Measurements from ENCODE around the gene TCN1. TPM values are rescaled to one million over a fixed set of nuclear protein-coding genes. Genes with fewer than 3 reads are reported as not detected.
"Not testable (repeated sequence)": the region's sequence is repeated elsewhere in the genome, so short reads cannot be mapped to it uniquely, and the experiment has no call there.

Gene TCN1
- total and polyA plus RNA-seq, 12 donors: 0.18 to 1.2 (median 0.32) TPM; not detected in 9

DNA sequence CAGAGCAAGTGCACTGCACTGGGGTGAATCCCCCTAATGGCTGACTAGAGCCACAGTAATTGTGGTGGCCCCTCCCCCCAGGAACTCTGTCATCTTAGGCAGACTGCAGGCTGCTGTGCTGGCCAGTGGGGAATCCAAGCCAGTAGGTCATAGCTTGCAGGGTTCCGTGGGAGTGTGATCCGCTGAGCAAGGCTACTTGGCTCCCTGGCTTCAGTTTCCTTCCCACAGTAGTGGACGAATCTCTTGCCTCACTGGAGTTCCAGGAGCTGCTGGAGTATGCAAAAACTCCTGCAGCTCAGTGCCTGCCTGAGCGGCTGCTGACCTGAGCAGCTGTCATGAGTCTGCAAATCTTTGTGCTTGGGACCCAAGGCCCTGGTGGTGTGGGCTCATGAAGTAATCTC lies 25.5 kb upstream of the TCN1 start:
- 34 to 36% methylated on average over 4 of the region's 4 CpGs for WGBS, 2 donors
- ATAC-seq: peak in 3 of 8 donors; percentile 39 to 76 (median 45)
- no peaks in the 10 kb centered on the region for H3K4me1 ChIP-seq

DNA sequence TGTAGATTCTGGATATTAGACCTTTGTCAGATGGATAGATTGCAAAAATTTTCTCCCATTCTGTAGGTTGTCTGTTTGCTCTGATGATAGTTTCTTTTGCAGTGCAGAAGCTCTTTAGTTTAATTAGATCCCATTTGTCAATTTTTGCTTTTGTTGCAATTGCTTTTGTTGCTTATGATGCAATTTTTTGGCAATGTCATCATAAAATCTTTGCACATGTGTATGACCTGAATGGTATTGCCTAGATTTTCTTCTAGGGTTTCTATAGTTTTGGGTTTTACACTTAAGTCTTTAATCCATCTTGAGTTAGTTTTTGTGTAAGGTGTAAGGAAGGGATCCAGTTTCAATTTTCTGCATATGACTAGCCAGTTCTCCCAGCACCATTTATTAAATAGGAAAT lies 20.9 kb upstream of the TCN1 start:
- H3K4me3 ChIP-seq; H3K27ac ChIP-seq; DNase-seq; ATAC-seq; H3K4me1 ChIP-seq; intact Hi-C loops (cut with DNase I); H3K36me3 ChIP-seq; H3K27me3 ChIP-seq: not testable (repeated sequence)
- peaks cover 0 to 57% (median 32%) of the 10 kb centered on the region in 11 donors for H3K9me3 ChIP-seq

More for the DNA sequence above, 25.5 kb upstream of the TCN1 start:
- TF ChIP-seq, protein P1, sequence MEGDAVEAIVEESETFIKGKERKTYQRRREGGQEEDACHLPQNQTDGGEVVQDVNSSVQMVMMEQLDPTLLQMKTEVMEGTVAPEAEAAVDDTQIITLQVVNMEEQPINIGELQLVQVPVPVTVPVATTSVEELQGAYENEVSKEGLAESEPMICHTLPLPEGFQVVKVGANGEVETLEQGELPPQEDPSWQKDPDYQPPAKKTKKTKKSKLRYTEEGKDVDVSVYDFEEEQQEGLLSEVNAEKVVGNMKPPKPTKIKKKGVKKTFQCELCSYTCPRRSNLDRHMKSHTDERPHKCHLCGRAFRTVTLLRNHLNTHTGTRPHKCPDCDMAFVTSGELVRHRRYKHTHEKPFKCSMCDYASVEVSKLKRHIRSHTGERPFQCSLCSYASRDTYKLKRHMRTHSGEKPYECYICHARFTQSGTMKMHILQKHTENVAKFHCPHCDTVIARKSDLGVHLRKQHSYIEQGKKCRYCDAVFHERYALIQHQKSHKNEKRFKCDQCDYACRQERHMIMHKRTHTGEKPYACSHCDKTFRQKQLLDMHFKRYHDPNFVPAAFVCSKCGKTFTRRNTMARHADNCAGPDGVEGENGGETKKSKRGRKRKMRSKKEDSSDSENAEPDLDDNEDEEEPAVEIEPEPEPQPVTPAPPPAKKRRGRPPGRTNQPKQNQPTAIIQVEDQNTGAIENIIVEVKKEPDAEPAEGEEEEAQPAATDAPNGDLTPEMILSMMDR (IDR thresholded peaks at IDR 0.05): no peak
- Histone ChIP-seq H3K27me3 (peaks cover 0 to 3% (median 0%) of the 10 kb centered on the region in 7 donors), H3K27ac (no peak overlapping the region), H3K9me3 (peaks cover 0 to 43% (median 32%) of the 10 kb centered on the region in 11 donors), H3K4me3 (no peak overlapping the region), H3K36me3 (no peaks in the 10 kb centered on the region)
- intact Hi-C loops (cut with DNase I): loop anchor here in 1 of 10 donors (10.0 kb wide), 1 partner anchor 67 kb away; no protein-coding TSS in a partner anchor
- DNase-seq: peak; percentile 11 to 29

DNA sequence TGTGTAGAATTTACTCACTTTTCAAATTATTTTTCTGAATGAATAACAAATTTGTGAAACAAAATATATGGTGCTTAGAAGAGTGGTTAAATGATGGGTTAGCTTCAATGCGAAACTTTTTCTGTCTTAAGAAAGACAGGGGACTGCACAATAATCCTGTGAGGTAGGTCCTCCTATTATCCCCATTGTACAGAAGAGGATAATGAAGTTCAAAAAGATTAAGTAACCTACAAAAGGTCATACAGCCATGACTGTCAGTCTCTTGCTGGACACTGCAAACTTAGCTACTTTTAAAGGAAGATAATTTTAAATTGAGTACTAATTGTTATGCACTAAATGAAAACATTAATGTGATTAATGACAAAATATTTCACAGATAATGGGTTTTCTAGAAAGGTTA lies 17.3 kb upstream of the TCN1 start:
- no peak overlapping the region for H3K27ac ChIP-seq
- no peaks in the 10 kb centered on the region for H3K4me1 ChIP-seq
- no peak overlapping the region for H3K4me3 ChIP-seq
- peaks cover 0 to 36% (median 13%) of the 10 kb centered on the region in 11 donors for H3K9me3 ChIP-seq
- no peaks in the 10 kb centered on the region for H3K27me3 ChIP-seq
- DNase-seq (no peak), ATAC-seq (no peak)
- H3K36me3 ChIP-seq: no peaks in the 10 kb centered on the region
- TF ChIP-seq, protein P1 (IDR thresholded peaks at IDR 0.05): no peak
- WGBS, 2 donors: 94 to 96% methylated on average over 1 of the region's 1 CpG
- intact Hi-C loops (cut with DNase I): no loop called here

DNA sequence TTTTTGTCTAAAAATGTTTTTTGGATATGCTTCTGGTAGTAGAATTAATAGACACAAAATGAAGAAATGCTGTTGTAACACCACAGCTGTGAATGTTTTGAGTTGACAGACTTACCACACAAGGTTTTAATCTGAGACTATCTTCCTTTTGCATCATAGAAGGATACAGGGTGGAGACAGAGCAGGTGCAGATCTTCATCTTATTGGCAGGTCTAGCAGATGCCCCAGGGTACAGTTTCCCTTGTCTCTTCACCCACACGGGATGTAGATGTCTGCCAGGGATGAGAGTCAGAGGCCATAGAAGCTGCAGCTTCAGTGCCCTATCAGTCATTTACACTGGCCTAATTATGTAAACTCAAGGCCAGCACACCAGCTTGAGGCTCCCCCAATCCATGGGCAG lies 13.3 kb upstream of the TCN1 start:
- TF ChIP-seq, protein P1 (IDR thresholded peaks at IDR 0.05): no peak
- Histone ChIP-seq H3K4me3 (no peak overlapping the region), H3K36me3 (no peaks in the 10 kb centered on the region), H3K27me3 (no peaks in the 10 kb centered on the region), H3K4me1 (no peaks in the 10 kb centered on the region), H3K27ac (no peak overlapping the region), H3K9me3 (no peaks in the 10 kb centered on the region)
- WGBS, 2 donors: 60 to 78% methylated on average over 1 of the region's 1 CpG
- ATAC-seq (no peak), DNase-seq (no peak)
- intact Hi-C loops (cut with DNase I): no loop called here

DNA sequence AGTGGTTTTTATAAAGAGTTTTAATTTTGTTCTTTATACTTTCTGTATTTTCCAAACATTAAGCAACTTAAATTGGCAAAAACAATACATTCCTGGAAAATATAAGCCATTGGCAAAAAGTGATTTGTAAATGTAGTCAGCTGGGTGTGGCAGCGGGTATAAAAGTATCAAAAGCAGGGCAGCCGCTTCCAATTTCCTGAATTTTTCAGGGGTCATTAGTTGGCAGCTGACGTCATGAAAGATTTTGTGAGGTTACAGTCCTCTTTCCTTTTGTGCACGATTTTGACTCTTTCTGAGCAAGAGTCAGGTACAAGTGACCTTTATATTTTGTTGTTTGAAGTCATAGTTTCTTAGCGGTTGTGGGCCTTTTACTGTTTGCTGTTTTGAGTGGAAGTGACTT lies 12.3 kb upstream of the TCN1 start, which contains the start of gene OOSP3:
OOSP3 (plus strand) TSS at position 208 of the 400 bp plus-strand sequence; CDS start at position 235, 27 bp downstream.
- Histone ChIP-seq H3K4me3 (no peak within 1 kb of the TSS), H3K27ac (no peak within 1 kb of the TSS), H3K9me3 (no peaks in the 10 kb centered on the region), H3K27me3 (no peaks in the 10 kb centered on the region), H3K4me1 (no peaks in the 10 kb centered on the region), H3K36me3 (no peaks in the 10 kb centered on the region)
- ATAC-seq (no peak), DNase-seq (no peak)
- intact Hi-C loops (cut with DNase I): no loop called here
- TF ChIP-seq, protein P1 (IDR thresholded peaks at IDR 0.05): no peak
- 74 to 82% methylated on average over 5 of the region's 5 CpGs for WGBS, 2 donors
